Liver (tissue), 3 donors: ENCODE measurements around the gene RTN4RL1.

Experiments used
- CTCF ChIP-seq: fragments of 150-350 bp; IDR thresholded peaks from 2 replicates; pipeline ENCODE4 v1.5.1; 2017; ENCODE audit warnings: improper control_type of control experiment, low read depth, low read length; ENCODE audit not compliant: missing input control
- EGR1 ChIP-seq, 2 donors: IDR thresholded peaks; 2 replicates each; pipeline ENCODE4 v1.6.1; 2016 to 2018; ENCODE audit warnings: antibody characterized with exemption in 2 of 2, low read depth in 2 of 2
- FOXA1 ChIP-seq: IDR thresholded peaks from 2 replicates; pipeline ENCODE4 v1.6.1; 2016; ENCODE audit warnings: antibody characterized with exemption
- MAX ChIP-seq: IDR thresholded peaks from 2 replicates; pipeline ENCODE4 v1.6.1; 2016; ENCODE audit warnings: antibody characterized with exemption
- NR2F2 ChIP-seq: IDR thresholded peaks from 2 replicates; pipeline ENCODE4 v1.6.1; 2016; ENCODE audit warnings: antibody characterized with exemption
- RAD21 ChIP-seq, 2 donors: IDR thresholded peaks; 2 replicates each; pipeline ENCODE4 v1.6.1; 2016; ENCODE audit warnings: antibody characterized with exemption in 2 of 2, mild to moderate bottlenecking in 2 of 2
- TF ChIP-seq, protein P1 (sequence below): IDR thresholded peaks from 2 replicates; pipeline ENCODE4 v1.6.1; 2016; ENCODE audit warnings: antibody characterized with exemption
- TF ChIP-seq, protein P2 (sequence below): IDR thresholded peaks from 2 replicates; pipeline ENCODE4 v1.6.1; 2016; ENCODE audit warnings: antibody characterized with exemption, mild to moderate bottlenecking
- donor health status: healthy.
- donor health status: healthy.

GRCh38 chr17:2065949-2066400 lies 40.8 kb upstream of the RTN4RL1 start:
- TF ChIP-seq FOXA1 (no peak), CTCF (no peak), NR2F2 (no peak), EGR1 (IDR thresholded peaks at IDR 0.05; ENCODE audit: low read depth in 2 of 2) (no peak), RAD21 (IDR thresholded peaks at IDR 0.05) (no peak), MAX (no peak)
- TF ChIP-seq, protein P1, sequence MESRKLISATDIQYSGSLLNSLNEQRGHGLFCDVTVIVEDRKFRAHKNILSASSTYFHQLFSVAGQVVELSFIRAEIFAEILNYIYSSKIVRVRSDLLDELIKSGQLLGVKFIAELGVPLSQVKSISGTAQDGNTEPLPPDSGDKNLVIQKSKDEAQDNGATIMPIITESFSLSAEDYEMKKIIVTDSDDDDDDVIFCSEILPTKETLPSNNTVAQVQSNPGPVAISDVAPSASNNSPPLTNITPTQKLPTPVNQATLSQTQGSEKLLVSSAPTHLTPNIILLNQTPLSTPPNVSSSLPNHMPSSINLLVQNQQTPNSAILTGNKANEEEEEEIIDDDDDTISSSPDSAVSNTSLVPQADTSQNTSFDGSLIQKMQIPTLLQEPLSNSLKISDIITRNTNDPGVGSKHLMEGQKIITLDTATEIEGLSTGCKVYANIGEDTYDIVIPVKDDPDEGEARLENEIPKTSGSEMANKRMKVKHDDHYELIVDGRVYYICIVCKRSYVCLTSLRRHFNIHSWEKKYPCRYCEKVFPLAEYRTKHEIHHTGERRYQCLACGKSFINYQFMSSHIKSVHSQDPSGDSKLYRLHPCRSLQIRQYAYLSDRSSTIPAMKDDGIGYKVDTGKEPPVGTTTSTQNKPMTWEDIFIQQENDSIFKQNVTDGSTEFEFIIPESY: no peak
- TF ChIP-seq, protein P2, sequence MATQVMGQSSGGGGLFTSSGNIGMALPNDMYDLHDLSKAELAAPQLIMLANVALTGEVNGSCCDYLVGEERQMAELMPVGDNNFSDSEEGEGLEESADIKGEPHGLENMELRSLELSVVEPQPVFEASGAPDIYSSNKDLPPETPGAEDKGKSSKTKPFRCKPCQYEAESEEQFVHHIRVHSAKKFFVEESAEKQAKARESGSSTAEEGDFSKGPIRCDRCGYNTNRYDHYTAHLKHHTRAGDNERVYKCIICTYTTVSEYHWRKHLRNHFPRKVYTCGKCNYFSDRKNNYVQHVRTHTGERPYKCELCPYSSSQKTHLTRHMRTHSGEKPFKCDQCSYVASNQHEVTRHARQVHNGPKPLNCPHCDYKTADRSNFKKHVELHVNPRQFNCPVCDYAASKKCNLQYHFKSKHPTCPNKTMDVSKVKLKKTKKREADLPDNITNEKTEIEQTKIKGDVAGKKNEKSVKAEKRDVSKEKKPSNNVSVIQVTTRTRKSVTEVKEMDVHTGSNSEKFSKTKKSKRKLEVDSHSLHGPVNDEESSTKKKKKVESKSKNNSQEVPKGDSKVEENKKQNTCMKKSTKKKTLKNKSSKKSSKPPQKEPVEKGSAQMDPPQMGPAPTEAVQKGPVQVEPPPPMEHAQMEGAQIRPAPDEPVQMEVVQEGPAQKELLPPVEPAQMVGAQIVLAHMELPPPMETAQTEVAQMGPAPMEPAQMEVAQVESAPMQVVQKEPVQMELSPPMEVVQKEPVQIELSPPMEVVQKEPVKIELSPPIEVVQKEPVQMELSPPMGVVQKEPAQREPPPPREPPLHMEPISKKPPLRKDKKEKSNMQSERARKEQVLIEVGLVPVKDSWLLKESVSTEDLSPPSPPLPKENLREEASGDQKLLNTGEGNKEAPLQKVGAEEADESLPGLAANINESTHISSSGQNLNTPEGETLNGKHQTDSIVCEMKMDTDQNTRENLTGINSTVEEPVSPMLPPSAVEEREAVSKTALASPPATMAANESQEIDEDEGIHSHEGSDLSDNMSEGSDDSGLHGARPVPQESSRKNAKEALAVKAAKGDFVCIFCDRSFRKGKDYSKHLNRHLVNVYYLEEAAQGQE: no peak
